ENCODE data around the gene TRRAP. TPM values are rescaled to one million over a fixed set of nuclear protein-coding genes. Genes with fewer than 3 reads are reported as not detected.

The TRRAP gene
- total RNA-seq, 4 donors from 2014 or later = 19.7 to 62.3 (median 31.1) TPM

GRCh38 chr7:99016196-99016595, 137.9 kb downstream of the TRRAP start:
- Histone ChIP-seq H3K27ac (no peak overlapping the region), H3K9me3 (no peaks in the 10 kb centered on the region), H3K27me3 (no peaks in the 10 kb centered on the region), H3K4me1 (no peaks in the 10 kb centered on the region), H3K36me3 (no peaks in the 10 kb centered on the region), H3K4me3 (no peak overlapping the region)
- TF ChIP-seq POLR2A (IDR thresholded peaks at IDR 0.05) = no peak
- TF ChIP-seq, protein P1, sequence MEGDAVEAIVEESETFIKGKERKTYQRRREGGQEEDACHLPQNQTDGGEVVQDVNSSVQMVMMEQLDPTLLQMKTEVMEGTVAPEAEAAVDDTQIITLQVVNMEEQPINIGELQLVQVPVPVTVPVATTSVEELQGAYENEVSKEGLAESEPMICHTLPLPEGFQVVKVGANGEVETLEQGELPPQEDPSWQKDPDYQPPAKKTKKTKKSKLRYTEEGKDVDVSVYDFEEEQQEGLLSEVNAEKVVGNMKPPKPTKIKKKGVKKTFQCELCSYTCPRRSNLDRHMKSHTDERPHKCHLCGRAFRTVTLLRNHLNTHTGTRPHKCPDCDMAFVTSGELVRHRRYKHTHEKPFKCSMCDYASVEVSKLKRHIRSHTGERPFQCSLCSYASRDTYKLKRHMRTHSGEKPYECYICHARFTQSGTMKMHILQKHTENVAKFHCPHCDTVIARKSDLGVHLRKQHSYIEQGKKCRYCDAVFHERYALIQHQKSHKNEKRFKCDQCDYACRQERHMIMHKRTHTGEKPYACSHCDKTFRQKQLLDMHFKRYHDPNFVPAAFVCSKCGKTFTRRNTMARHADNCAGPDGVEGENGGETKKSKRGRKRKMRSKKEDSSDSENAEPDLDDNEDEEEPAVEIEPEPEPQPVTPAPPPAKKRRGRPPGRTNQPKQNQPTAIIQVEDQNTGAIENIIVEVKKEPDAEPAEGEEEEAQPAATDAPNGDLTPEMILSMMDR (IDR thresholded peaks at IDR 0.05) = no peak
- no peak for DNase-seq
- intact Hi-C loops (cut with DNase I; ENCODE audit: low total_unique reads) = no loop called here

DNA sequence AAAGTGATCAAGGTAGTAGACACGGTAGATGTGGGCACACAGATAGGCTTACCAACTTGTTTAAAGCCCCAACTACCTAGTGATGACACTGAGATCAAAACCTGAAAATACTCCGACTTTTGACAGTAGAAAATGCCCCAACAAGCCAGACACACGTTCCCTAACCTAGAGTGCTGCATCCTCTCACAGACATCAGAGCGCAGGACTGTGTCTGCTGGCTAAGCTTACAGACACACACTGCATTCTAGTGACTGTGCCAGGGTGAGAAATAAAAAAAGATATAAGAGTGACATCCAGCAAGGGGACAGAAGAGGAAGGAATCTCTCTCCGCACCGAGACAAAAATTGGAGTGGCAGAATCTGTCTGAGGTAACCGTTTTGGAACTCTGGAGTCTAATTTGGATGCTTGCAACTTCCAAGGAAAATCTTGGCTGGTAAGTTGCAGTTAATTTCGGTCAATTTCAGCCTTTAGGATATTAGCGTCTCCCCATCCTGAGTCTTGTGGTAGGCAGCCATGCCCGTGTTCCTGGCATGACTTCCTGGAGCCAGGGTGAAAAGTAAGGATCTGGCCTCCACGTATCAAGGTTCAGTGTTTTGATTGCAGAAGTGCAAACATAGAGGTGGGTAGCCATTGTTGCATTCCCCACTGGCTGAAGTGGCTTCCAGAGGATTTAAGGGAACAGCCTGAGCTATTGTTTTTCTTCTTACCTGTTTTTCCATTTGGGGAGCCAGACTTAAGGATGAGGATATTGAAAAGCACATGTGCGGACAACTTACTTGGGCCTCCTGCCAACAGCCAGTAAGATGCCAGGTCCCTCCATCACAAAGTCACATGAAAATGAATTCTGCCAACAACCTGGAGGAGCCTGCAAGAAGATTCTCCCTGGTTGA, 141.4 kb downstream of the TRRAP start:
- DNase-seq = no peak
- Histone ChIP-seq H3K36me3 (no peaks in the 10 kb centered on the region), H3K9me3 (no peaks in the 10 kb centered on the region), H3K4me3 (no peak overlapping the region), H3K27me3 (no peaks in the 10 kb centered on the region), H3K27ac (no peak overlapping the region), H3K4me1 (no peaks in the 10 kb centered on the region)
- intact Hi-C loops (cut with DNase I; ENCODE audit: low total_unique reads) = no loop called here
- no peak for TF ChIP-seq POLR2A (IDR thresholded peaks at IDR 0.05)
- TF ChIP-seq, protein P1 (IDR thresholded peaks at IDR 0.05) = no peak

DNA sequence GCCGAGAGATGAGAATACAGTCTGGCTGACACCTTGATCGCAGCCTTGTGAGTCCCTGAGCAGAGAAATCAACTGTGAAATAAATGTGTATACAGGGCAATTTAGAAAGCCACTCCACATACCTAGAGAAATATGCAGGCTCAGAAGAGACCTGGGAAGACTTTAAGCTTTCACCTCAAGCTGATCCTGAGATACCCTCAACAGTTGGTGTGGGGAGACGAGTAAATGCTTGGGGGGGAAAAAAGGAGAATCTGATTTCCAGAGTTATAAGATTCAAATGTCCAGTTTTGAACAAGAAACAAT, 142.0 kb downstream of the TRRAP start:
- H3K9me3 ChIP-seq = no peaks in the 10 kb centered on the region
- H3K36me3 ChIP-seq = no peaks in the 10 kb centered on the region
- TF ChIP-seq, protein P1 (IDR thresholded peaks at IDR 0.05) = no peak
- TF ChIP-seq POLR2A (IDR thresholded peaks at IDR 0.05) = no peak
- H3K27ac ChIP-seq = no peak overlapping the region
- intact Hi-C loops (cut with DNase I; ENCODE audit: low total_unique reads) = no loop called here
- no peak overlapping the region for H3K4me3 ChIP-seq
- H3K27me3 ChIP-seq = no peaks in the 10 kb centered on the region
- no peaks in the 10 kb centered on the region for H3K4me1 ChIP-seq
- DNase-seq = no peak

DNA sequence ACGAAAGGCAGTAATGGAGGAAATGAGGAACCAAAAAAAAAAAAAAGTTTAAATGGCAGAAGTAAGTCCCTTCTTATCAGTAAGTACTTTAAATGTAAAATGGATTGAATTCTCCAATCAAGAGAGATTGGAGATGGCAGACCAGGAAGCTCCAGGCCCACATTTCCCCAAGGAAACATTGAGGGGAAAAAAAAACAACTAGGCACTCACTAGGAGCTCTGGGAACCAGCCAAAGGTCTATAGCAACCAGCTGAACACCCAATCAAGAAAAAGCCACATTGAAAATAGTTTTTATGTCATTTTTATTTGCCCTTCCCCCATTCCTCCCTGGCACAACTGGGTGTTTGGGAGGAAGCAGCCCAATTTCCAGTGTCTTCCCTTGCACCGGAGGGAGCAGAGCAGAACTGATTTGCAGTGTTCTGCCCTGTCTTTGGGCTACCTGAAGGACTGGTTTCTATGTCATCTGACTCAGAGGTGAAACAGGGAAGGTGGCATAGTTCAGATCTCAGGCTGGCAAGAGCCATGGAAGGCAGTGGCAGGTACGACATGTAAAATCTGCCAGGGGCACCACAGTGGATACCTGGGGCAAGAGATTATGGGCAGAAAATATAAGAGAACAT, 143.7 kb downstream of the TRRAP start:
- Histone ChIP-seq H3K36me3 (no peaks in the 10 kb centered on the region), H3K4me3 (no peak overlapping the region), H3K4me1 (no peaks in the 10 kb centered on the region), H3K9me3 (no peaks in the 10 kb centered on the region), H3K27me3 (no peaks in the 10 kb centered on the region), H3K27ac (peak overlapping the region; percentile 9 to 67)
- TF ChIP-seq, protein P1 (IDR thresholded peaks at IDR 0.05) = no peak
- no peak for TF ChIP-seq POLR2A (IDR thresholded peaks at IDR 0.05)
- no peak for DNase-seq
- intact Hi-C loops (cut with DNase I; ENCODE audit: low total_unique reads) = no loop called here

GRCh38 chr7:99024066-99024465, 145.7 kb downstream of the TRRAP start:
- H3K27ac ChIP-seq = peak overlapping the region in 1 of 2 donors; percentile 67
- intact Hi-C loops (cut with DNase I; ENCODE audit: low total_unique reads) = no loop called here

More at GRCh38 chr7:99024066-99024465, 145.7 kb downstream of the TRRAP start:
- Histone ChIP-seq H3K27me3 (no peaks in the 10 kb centered on the region), H3K36me3 (no peaks in the 10 kb centered on the region), H3K4me3 (no peak overlapping the region), H3K9me3 (no peaks in the 10 kb centered on the region), H3K4me1 (no peaks in the 10 kb centered on the region)
- no peak for DNase-seq
- no peak for TF ChIP-seq POLR2A (IDR thresholded peaks at IDR 0.05)
- TF ChIP-seq, protein P1 (IDR thresholded peaks at IDR 0.05) = no peak
